Fibroblast of skin of left quadriceps (primary cell): ENCODE results near the gene CPM.
A peak's percentile ranks its signal among the peaks of the same experiment; 100 is the strongest.

ENCODE experiments used
- DNase-seq, 2 experiments: peaks; one replicate each; pipeline ENCODE4 v3.0.0-alpha.2; 2013; ENCODE audit warnings: low read depth in 2 of 2

The CPM gene

DNA sequence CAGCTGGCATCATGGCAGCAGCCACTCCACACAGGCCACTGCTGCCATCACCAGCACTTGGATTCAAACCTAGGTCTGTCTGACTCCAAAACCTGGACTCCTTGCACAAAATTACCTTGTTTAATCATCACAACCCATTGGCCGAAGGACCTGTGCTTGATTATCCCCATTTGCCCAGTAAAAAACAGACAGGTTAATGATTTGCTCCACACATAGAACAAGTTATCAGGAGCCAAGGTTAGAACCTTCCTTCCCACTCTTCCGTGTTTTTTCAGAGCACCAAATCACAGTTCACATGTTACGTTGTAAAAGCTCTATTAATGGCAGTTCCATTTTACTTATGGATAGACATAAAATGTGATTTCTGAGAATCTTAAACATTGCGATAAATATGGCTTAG lies 23.5 kb upstream of the CPM start:
- no peak for DNase-seq

DNA sequence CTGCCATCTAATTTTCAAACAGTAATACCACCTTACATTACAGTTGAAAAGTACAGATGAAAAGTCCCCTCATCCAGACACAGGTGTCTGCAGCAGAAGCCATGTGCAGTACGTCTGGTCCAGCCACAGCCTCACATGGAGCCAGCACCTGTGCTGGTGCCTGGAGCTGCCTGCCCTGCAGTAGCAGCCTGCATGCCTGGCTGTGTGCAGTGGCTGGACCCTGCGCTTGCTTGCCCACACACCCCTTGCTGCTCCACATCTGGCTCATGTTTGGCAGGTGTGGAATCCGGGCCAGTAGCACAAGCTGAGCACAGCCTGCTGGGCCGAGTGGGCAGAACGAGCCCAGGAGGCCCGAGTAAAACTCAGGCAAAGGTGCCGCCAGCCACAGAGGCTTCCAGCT lies 21.8 kb upstream of the CPM start:
- DNase-seq: no peak

DNA sequence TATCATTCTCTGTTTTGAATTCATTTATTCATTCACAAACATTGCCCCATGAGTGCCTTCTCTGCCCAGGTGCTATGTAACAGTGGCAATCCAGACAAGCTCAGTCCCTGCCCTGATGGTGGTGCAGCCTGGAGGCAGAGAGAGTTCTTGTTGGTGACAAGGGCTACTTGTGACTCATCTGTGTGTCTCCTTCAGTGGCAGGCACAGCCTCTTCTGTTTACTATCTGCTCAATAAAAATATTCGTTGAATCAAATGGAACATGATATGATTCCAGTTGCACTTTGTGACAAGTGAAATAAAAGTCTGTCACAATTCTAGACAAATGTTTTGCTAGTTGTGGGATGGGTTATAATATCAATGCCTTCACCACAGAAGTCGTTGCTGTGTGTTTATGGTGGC lies 20.6 kb upstream of the CPM start:
- no peak for DNase-seq

DNA sequence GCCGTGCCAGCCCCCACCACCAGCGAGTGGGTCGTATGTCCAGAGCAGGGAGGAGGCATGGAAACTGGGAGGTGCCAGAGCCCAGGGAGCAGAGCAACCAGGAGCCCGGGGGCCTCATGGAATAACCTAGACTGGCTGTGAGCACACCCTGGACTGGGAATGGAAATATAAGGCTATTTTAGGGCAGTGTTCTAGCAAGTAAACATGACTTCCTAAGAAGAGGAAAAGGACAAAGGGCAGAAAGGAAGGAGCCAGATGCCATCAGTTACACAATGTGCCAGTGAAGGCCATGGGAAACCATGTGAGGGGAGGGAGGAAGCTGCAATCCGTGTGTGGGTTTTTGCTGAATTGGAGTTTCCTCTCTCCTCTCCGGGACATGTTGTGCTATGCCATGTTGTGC lies 18.7 kb upstream of the CPM start:
- DNase-seq: no peak

DNA sequence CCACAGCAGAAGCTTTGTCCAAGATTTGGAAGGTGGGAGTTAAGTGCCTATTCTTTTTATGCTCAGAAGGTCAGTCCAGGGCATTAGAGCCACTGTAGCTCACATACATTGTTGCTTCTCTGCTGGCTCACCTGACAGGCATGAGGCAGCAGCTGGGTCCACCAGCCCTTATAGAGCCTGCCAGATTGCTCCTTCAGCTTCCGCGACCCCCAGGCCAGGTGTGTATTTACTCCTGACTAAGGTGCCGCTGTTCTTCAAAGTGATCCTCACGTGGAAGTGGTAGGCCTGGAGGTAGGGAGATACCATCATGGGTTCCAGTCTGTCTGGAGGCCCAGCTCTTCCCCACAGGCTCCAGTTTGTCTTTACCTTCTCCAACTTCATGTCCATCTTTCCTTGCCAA lies 17.5 kb upstream of the CPM start:
- no peak for DNase-seq

DNA sequence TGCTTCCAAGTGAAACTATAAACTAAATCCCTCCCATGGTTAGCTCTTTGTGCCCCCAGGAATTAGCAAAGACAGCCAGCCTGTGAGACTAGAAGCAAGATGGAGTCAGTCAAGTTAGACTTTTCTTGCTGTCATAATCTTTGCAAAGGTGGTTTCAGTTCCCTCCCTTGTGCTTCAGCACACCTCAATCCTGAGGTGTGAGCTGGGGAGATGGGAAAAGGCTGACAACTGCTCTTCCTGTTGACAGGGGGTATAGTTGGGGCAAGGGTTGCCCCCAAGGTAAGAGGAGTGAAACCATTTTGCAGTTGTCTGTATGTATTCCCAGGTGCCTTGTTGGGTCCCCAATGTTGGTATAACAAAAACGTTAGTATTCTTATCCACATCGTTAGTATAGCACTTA lies 12.3 kb upstream of the CPM start:
- DNase-seq: no peak

DNA sequence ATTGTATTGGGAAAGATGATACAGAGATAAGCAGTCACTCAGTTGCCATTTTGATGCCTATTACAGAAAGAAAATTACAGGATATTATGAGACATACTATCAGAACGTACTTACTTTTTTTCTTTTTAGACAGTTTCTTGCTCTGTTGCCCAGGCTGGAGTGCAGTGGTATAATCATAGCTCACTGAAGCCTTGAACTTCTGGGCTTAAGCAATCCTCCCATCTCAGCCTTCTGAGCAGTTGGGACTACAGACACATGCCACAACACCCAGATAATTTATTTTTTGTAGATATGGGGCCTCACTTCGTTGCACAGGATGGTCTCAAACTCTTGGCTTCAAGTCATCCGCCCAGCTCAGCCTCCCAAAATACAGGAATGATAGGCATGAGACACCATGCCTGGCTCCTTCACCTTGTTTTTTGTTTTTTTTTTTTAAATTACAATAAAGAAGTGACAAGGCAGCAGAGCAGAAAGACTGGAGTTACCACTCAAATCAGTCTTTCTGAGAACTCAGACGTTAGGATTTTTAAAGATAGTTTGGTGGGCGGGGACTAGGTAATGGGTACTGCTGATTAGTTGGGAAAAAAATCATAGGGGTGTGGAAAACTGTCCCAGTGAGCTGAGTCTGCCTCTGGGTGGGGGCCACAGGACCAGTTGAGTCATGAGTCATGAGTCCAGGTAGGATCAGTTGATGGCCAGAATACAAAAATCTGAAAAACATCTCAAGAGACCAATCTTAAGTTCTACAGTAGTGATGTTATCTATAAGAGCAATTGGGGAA lies 11.5 kb upstream of the CPM start:
- no peak for DNase-seq

DNA sequence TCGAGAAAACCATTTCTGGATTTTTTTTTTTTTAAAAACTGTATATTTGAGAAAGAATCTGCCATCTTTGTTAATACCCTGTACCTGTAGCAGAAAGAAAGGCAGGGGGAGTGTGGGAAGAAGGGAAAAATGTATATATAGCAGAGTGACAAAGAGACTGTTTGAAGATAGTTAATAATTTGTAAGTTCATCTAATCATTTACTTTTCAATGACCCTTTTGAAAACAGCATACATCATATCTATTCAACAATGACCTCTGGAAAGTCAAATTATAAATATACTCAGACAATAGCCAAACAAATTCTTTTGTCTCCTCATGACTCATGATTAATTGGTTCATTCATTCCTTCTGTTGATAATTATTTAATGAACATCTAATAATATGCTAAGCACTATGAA lies 10.9 kb upstream of the CPM start:
- no peak for DNase-seq

DNA sequence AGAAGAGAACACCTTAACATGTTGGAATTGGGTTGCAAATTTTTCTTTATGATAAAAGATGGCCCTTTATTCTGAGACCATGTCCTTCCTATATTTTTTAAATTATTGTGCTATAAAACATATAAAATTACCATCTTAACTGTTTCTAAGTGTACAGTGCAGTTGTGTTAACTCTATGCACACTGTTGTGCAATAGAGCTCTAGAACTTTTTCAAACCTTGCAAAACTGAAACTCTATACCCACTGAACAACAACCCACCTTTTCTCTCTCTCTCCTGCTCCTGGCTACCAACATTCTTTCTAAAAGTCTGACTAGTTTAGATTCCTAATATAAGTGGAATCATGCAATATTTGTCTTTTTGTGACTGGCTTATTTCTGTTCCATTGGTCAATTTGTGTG lies 7.8 kb upstream of the CPM start:
- no peak for DNase-seq

DNA sequence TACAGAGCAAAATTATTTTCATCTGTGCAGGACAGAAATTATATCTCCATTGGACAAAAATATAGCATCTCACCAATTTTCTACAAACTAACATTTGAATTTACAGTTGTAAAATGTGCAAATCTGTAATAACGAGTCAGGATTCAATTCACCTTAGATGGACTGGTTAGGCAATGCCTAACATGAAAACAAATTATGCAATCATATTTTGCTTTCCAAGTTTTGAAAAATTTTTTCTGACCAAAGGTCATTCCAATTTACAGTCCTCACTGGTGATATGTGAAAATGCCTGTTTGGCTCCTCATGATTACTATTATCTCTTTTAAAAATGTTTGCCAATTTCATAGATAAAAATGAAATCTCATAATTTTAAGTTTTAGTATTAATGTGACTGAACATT lies 6.5 kb upstream of the CPM start:
- no peak for DNase-seq

DNA sequence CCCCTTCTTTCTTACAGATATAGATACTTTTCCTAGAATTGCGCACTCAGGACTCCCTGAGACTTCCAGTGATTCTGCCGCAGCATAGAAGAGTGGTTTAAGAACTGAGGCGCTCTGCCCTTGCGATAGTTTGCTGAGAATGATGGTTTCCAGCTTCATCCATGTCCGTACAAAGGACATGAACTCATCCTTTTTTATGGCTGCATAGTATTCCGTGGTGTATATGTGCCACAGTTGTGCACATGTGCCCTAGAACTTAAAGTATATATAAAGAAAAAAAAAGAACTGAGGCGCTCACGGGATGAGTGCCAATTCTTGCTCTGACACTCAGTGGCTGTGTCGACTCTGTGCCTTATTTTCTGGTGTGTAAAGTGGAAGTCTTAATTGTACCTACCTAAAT lies 1.4 kb upstream of the CPM start:
- no peak for DNase-seq

DNA sequence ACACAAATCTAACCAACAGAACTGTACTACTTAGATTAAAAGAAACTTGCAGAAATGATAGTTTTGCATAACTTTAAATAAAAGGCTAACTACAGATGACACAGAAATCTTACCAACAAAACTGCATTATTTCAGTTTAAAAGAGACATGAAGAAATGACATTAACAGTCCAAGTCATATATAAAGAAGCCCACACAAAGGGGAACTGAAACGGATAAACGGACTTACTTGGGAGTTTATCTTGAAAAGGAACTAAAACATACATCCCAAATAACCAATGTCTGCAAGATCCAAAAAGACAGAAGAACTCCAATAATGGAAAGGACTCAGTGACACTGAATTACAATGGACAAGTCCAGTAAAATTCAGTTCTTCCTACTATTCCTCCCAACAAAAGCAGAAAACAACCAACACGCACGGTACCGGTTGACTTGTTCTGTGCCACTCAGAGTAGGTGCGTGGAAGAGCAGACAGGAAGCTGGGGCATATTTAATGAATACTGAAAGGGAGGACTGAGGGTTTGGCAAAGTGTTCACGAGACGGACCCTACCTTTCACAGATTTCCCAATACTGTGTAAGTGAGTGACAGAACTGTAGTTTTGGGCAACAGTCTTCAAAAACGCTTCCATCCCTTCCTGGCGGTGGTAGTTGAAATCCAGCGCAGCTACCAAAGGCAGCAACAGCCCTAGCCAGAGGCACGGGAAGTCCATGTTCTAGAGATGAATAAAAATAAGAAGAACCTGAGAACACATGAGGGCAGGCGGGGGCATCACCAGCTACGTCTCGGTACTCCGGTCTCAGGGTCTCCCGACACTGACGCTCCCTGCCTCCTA lies 627 bp downstream of the CPM start:
- no peak for DNase-seq

DNA sequence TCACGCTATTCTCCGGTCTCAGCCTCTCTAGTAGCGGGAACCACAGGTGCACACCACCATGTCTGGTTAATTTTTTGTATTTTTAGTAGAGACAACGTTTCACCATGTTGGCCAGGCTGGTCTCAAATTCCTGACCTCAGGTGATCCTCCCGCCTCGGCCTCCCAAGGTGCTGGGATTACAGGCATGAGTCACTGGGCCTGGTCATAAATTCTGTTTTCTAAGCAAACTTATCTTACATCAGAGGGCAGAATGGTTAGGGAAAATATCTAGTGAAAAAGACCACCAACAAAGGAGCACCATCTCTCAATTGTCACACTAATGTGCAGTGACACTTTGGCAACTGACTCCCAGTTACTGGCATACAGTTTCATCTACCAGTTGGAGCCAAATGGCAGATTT lies 2.8 kb downstream of the CPM start:
- DNase-seq: no peak

DNA sequence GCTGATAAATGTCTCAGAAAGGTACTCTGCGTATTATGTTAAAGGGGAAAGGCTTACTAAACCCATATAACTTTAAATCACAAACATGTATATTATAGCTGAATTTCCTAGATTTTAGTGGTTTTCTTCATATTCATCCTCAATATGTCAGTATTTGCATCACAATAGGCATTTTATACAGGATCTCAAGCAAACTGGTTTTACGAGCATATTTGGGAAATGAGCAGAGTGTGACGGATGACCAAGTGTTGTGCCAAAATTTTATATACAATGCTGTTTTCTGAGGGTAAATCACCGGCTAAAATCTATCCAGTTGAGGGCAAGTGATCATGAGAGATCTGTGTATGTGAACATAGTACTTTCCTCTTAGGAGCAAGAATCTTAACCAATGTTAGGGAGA lies 8.4 kb downstream of the CPM start:
- DNase-seq: no peak

DNA sequence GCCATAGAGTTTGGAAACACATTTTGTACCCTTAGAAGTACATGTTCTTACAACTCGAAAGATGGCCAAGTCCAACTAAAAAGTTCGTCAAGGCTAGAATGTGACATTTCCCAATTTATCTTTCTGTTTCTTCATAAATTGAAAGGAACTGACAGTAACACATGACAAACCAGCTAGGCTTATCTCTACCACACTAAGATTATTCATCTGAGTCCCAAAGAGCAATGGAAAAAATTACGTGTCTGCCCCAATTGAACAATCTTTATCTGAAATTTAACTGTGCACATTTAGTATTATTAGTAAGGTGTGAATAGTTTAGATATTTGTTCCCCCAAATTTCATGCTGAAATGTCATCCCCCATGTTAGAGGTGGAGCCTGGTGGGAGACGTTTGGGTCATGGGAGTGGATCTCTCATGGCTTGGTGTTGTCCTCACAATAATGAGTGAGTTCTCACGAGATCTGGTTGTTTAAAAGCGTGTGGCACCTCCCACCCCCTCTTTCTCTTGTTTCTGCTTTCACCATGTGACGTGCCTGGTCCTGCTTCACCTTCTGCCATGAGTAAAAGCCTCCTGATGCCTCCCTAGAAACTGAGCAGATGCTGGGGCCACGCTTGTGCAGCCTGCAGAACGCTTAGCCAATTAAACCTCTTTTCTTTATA lies 13.3 kb downstream of the CPM start:
- no peak for DNase-seq

DNA sequence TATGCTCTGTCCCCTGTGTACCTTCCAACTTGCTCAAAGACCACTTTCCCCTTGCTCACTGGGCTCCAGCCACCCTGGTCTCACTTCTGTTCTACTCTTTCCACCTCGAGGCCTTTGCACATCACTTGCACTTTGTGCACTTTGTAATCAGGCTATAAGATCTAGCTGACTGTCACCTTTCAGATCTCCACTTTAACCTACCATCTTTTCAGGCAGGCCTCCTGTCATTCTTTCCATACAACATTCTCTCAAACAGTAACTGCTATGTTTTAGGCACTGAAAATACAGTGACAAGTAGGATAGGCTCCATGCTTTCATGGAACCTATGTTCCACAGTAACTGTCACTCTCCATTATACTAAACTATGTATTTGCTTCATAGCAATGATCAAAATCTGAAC lies 14.0 kb downstream of the CPM start:
- DNase-seq: no peak

DNA sequence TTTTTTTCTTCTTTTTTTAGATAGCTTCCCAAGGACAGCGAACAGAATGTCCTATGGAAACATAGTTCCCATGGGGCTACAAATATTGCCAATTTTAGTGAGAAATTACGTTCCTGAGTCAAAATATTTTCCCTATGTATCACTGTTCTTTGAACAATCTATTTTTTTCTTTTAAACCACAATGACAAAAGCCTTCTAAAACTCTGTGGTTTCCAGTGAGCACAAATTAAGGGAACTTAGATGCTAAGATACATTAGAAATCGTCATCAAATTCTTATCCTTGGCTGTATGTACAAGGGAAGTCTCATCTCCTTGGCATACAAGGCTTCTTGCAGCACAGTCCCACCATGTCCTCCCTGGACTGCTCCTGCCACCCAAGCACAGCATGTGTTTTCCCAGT lies 17.9 kb downstream of the CPM start:
- peak; percentile 72 to 77 for DNase-seq

DNA sequence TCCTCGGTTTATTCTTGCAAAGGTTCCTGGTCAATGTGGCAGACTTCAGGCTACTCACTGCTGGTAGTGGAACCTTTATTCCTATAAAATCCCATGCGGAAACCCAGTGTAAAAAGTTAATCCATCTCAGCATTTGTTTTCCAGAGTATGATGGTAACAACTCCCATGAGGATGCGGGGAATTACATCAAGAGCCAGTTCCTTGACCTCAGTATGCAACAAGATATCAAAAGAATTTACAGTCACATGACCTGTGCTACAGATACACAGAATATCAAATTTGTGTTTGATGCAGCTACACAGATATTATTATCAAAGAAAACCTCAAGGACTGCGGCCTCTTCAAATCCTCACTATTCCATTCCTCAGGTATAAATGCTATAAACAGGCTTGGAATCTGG lies 19.3 kb downstream of the CPM start:
- DNase-seq: no peak

DNA sequence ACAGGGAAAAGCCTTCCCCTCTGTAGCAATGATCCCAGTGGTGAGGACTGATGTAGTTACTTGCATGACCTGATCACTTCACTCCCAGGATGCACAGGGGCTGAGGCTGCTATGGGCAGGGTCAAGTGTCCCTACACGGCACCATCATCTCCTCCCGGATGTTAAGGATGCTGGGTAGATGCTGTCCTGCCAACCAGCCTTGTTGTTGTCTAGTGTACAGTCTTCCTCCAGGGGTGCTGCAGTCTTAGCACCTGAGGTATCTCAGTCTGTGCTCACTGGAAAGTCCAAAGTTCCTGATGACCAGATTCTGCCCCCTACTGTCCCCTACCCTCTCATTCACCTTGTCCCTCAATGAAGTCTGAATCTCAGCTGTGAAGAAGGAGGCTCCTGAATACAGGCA lies 20.1 kb downstream of the CPM start:
- no peak for DNase-seq

DNA sequence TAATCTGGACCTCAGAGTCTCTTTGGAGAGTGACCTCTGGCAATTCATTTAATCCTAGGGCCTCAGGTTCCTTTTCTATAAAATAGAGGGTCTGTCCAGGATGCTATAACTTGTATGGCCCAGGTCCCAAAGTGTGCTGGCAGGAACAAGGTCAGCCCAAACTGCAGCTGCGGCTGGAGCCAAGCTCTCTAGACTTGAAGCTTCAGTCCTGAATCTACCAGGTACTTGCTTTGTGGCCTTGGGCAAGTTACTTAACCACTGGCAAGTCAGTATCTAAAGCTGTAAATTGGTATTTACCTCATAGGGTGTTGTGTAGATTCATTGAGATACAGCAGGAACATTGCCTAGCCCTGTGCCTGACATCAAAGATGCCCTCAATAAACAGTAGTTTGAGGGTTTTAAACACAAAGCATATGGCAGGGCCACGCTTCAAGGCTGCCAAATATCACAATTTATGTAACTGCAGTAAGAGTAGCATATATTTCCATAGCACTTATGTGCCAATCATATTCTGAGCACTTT lies 21.7 kb downstream of the CPM start:
- DNase-seq: no peak

DNA sequence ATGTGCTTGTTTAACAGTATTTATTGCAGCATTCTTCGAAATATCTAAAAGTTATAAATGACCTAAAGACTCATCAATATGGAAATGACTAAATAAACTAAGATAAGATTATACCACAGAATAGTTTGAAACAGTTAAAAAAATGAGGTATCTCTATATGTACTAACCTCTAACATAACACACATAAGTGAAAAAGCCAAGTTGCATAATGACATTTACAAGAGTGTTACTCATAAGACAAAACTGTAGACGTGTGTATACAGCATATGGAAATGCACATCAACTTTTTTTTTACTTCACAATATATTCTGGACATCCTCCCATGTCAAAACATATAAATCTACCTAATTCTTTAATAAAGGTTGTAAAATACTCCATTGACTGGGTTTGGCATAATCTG lies 22.8 kb downstream of the CPM start:
- peak; percentile 32 to 39 for DNase-seq

DNA sequence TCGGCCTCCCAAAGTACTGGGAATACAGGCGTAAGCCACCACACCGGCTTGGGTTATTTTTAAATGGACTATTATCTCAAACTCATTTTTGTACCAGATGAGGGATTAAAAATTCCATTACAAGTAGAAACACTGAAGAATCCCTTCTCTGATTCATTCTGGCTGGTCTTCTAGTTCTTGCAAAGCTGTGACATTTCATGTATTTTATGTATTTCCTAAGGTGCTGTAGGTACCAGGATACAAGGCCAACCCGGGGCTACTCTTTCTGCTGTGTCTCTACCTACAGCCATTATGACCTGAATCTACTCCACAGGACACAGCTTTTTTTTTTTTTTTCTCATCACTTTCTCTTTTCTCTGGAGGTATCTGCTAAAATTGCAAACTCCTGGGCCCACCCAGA lies 24.9 kb downstream of the CPM start:
- no peak for DNase-seq

DNA sequence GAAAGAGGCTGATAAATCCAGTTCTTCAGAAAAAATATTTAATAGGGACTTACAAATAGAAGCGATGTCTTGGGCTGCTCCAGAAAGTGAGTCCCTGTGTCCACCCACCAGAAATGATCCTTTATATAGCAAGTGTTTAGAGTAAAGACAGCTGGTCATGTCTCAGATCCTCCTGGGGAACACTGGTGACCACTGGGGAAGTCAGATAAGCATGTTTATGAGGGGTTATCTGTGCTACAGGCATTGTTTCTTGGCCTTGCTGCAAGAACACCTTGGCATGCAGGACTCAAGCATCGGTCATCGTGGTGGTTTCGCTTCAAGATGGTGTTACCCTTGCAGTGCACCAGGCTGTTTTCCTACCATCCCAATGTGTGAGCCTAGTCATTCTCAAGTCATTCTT lies 27.2 kb downstream of the CPM start:
- DNase-seq: no peak
